Mononuclear cell (primary cell): ENCODE data around the gene SLC25A6. TPM values are rescaled to one million over a fixed set of nuclear protein-coding genes. Genes with fewer than 3 reads are reported as not detected.
"Not testable (repeated sequence)": the region's sequence is repeated elsewhere in the genome, so short reads cannot be mapped to it uniquely, and the experiment has no call there.

Experiments used
- H3K27me3 ChIP-seq: 2 replicates; pipeline ENCODE4 v1.6.0; 2011; ENCODE audit warnings: low read length, control low read depth; ENCODE audit not compliant: insufficient read depth
- H3K4me1 ChIP-seq: 2 replicates; pipeline ENCODE4 v1.5.1; 2011; ENCODE audit warnings: mild to moderate bottlenecking, low read length, control low read depth; ENCODE audit not compliant: insufficient read depth
- H3K4me3 ChIP-seq: 2 replicates; pipeline ENCODE4 v1.5.1; 2011; ENCODE audit warnings: mild to moderate bottlenecking, low read length, moderate library complexity
- H3K9me3 ChIP-seq: 2 replicates; pipeline ENCODE4 v1.5.1; 2011; ENCODE audit warnings: low read depth, mild to moderate bottlenecking, control low read depth, low read length
- total RNA-seq: library from RNA; depleted of rRNA; stranded (reverse); fragments of >200 nt; gene quantifications from one replicate; pipeline ENCODE4 v1.2.3, GENCODE V29; 2012

The SLC25A6 gene
- total RNA-seq, 1 donor, result 315 TPM

DNA sequence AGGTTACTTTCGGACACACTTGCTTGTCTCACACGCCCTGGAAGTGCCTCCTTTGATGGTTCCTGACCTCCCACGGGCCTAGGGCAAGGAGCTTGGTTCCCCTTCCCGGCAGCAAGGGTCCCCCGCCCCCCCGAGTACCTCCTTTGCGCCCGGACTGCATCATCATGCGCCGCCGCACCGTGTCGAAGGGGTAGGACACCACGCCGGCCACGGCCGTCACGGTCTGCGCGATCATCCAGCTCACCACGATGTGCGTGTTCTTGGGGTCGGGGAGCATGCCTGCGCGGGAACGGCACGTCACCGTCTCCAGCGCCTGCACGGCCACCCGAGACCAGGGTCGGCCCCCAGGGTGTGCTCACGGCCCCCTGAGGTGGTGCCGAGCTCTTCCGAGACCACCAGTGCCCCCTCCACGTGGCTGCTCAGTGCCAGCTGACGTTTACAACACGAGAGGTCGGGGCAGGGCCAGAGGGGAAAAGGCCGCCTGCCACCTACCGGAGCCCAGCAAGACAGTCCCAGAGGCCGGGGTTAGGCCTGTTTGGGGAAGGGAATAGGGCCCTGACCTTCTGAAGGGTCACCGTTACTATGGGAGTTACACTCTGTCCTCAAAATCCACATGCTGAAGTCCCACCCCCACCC, 4.7 kb downstream of the SLC25A6 start:
- Histone ChIP-seq H3K4me1 (peaks cover 34% of the 10 kb centered on the region), H3K27me3 (no peaks in the 10 kb centered on the region), H3K4me3 (no peak overlapping the region), H3K9me3 (no peaks in the 10 kb centered on the region)

DNA sequence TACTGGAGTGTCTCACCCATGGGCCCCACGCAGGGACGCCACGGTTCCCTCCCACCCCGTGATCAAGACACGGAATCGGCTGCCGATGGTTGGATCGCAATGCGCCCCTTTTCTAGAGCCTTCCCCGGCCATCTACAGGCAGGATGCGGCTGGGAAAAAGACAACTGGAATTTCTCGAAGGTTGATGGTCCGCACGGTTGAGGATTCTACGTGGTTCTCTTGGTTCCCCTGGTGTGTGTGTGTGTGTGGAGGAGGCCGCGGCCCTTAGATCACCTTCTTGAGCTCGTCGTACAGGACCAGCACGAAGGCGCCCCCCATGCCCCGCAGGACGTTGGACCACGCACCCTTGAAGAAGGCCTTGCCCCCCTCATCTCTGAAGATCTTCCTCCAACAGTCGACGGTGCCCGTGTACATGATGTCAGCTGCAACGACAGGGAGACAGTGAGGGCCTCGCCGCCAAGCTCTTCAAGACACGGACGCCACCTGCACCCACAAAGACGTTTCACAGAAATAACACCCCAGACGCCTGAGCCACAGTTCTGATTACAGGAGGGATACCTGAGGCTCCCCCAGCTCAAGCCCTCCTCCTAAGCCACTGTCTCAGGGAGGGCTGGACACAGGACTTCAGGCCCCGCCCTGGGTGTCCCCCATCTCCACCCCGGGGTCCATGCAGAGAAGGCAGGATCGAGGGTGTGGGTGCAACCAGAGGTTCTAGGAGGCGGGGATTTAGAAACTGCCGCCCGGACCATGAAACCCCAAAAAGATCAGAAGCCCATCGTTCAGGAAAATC, 5.4 kb downstream of the SLC25A6 start:
- H3K4me3 ChIP-seq, result no peak overlapping the region
- H3K4me1 ChIP-seq, result peaks cover 34% of the 10 kb centered on the region
- H3K9me3 ChIP-seq, result no peaks in the 10 kb centered on the region
- no peaks in the 10 kb centered on the region for H3K27me3 ChIP-seq

DNA sequence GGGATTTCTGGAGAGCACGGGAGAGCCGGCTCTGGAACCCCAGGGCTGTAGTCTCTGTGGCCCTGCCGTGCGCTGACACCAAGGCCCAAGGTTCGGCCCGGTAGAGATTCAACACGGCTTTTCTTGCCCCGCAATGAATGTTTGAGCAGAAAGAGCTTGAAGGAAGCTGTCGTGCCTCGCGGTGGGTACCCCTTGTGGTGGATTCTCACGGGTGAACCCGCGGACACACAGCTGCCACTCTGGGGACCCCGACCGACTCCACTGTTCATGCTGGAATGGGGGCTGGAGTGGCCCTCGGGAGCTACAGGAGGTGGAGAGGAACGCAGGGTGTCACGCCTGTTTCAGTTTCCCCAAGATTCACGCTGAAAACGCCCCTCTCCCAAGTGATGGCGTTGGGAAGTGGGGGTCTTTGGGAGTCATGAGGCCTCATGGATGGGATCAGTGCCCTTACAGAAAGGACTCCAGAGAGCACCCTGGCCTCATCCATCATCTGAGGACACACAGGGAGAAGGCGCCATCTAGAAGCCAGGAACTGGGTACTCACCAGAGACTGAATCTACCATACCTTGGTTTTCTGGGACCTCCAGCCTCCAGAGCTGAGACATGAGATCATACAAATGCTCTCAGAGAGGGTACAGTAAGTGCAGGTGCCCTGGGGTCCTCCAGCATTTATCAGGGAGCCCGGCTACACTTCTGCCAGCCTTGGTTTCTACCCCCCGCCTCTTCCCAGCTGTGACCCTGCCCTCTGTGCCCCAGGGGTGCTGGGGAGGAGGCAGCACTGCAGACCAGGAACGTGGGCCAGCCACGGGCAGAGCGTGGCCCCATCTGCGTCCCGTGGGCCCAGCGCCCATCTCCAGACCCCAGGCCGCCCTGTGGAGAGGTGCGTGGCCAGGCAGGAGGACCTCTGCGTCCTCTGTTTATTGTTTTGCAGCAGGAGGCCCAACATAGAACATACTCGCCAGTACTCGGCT, 6.4 kb downstream of the SLC25A6 start:
- peaks cover 25% of the 10 kb centered on the region for H3K4me1 ChIP-seq
- H3K4me3 ChIP-seq, result no peak overlapping the region
- no peaks in the 10 kb centered on the region for H3K27me3 ChIP-seq
- H3K9me3 ChIP-seq, result no peaks in the 10 kb centered on the region

DNA sequence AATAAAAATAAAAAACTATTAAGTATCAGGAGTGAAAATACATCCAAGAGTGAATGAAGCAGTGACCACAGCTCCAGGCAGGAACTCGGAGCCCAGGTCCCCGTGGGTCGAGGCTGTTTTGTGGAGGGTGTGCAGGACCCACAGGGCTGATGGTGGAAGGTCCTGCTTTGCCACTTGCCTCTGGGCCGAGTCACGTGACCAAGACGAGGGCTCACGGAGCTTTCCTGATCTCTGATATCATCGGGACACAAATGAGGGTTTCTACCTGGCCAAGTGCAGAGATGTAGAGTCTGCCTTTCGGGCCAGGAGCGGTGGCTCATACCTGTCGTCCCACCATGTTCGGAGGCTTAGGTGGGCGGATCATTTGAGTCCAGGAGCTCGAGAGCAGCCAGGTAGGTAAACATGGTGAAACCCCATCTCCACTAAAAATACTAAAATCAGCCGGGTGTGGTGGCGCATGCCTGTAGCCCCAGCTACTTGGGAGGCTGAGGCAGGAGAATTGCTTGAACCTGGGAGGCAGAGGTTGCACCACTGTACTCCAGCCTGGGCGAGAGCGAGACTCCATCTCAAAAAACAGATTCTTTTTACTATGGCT, 7.2 kb downstream of the SLC25A6 start:
- Histone ChIP-seq H3K4me3 (no peak overlapping the region), H3K4me1 (peaks cover 17% of the 10 kb centered on the region), H3K9me3 (no peaks in the 10 kb centered on the region), H3K27me3 (no peaks in the 10 kb centered on the region)

DNA sequence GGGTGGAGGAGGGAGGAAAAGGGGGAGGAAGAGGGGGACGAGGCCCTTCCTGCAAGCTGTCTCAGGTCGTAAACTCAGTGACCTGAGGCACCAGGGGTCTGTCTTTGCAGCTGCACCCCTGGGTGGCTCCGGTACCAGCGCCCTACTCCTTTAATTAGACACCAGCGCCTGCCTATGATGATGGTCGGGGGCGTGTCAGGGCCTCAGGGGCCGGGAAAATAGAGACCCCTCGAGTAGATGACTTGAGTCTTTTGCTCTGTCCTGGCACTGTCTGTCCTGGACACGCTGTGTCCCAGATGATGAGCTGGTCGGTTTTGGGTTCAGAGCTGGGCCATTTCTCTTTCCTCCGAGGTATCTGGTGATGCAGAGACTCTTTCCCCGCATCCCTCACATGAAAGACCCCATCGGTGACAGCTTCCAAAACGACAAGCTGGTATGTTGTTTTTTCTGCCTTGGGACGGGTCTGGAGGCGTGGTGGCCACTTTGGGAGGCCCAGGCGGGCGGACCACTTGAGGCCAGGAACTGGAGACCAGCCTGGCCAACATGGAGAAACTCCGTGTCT, 11.2 kb downstream of the SLC25A6 start:
- no peaks in the 10 kb centered on the region for H3K9me3 ChIP-seq
- no peak overlapping the region for H3K4me3 ChIP-seq
- H3K27me3 ChIP-seq, result no peaks in the 10 kb centered on the region
- no peaks in the 10 kb centered on the region for H3K4me1 ChIP-seq

DNA sequence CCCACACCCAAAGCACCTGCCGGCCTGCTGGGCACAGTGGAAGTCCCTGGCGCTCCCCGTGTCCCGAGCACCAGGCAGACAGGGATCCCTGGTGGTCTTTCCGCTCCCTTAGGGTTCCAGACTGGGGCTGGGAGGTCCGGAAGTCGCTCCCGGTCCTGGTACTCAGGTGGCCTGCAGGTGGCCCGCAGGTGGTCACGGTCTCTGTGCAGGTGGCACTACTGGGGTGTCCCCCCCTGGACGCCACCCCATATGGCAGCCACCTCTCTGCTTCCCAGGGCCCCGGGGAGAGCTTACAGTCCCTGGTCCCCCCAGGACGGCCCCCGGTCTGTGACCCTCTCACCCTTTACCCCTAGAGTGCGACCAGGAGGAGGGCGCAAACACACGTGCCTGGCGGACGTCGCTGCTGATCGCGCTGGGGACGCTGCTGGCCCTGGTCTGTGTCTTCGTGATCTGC, 13.6 kb downstream of the SLC25A6 start:
- no peaks in the 10 kb centered on the region for H3K4me1 ChIP-seq
- H3K4me3 ChIP-seq, result no peak overlapping the region
- no peaks in the 10 kb centered on the region for H3K27me3 ChIP-seq
- no peaks in the 10 kb centered on the region for H3K9me3 ChIP-seq

DNA sequence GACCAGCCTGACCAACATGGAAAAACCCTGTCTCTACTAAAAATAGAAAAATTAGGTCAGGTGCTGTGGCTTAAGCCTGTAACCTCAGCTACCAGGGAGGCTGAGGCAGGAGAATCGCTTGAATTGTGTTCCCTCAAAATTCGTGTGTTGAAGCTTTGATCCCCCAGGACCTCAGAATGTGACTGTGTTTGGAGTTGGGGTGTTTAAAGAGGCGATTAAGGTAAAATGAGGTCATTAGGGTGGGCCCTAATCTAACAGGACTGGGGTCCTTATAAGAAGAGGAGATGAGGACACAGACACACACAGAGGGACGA, 23.6 kb downstream of the SLC25A6 start:
- Histone ChIP-seq H3K4me3 (no peak overlapping the region), H3K4me1 (no peaks in the 10 kb centered on the region), H3K27me3 (no peaks in the 10 kb centered on the region), H3K9me3 (no peaks in the 10 kb centered on the region)

DNA sequence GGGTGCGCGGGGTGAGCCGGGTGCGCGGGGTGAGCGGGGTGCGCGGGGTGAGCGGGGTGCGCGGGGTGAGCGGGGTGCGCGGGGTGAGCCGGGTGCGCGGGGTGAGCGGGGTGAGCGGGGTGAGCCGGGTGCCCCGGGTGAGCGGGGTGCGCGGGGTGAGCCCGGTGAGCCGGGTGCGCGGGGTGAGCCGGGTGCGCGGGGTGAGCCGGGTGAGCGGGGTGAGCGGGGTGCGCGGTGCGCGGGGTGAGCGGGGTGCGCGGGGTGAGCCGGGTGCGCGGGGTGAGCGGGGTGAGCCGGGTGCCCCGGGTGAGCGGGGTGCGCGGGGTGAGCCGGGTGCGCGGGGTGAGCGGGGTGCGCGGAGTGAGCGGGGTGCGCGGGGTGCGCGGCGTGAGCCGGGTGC, 25.6 kb downstream of the SLC25A6 start:
- not testable (repeated sequence) for H3K9me3 ChIP-seq, H3K4me1 ChIP-seq, H3K27me3 ChIP-seq, H3K4me3 ChIP-seq

DNA sequence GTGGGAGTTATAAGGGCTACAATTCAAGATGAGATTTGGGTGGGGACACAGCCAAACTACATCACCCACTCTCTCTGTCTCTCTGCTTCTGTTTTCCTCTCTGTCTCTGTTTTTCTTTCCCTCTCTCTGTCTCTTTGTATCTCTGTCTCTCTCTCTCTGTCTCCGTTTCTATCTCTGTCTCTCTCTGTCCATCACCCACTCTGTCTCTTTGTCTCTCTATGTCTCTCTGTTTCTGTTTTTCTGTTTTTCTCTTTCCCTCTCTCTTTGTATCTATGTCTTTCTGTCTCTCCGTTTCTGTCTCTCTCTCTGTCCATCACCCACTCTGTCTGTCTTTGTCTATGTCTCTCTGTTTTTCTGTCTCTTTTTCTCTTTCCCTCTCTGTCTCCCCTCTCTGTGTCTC, 30.0 kb downstream of the SLC25A6 start:
- H3K4me3 ChIP-seq, result no peak overlapping the region
- H3K9me3 ChIP-seq, result no peaks in the 10 kb centered on the region
- no peaks in the 10 kb centered on the region for H3K27me3 ChIP-seq
- H3K4me1 ChIP-seq, result no peaks in the 10 kb centered on the region

DNA sequence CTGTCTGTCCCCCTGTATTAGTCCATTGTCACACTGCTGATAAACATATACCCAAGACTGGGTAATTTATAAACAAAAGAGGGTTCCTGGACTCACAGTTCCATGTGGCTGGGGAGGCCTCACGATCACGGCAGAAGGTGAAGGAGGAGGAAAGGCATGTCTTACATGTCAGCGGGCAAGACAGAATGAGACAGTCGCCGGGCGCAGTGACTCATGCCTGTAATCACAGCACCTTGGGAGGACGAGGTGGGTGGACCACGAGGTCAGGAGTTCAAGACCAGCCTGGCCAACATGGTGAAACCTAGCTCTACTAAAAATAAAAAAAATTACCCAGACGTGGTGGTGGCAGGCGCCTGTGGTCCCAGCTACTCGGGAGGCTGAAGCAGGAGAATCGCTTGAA, 30.6 kb downstream of the SLC25A6 start:
- Histone ChIP-seq H3K4me3 (no peak overlapping the region), H3K4me1 (no peaks in the 10 kb centered on the region), H3K9me3 (no peaks in the 10 kb centered on the region), H3K27me3 (no peaks in the 10 kb centered on the region)

DNA sequence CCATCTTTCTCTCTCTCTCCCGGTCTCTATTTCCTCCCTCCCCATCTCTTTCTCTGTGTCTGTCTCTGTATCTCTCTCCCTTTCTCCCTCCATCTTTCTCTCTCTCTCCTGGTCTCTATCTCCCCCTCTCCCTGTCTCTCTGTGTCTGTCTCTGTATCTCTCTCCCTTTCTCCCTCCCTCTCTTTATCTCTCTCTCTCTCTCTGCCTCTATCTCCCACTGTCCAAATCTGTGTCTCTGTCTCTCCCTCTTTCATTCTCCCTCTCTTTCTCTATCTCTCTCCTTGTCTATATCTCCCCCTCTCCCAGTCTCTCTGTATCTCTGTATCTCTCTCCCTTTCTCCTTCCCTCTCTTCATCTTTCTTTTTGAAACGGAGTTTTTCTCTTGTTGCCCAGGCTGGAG, 31.7 kb downstream of the SLC25A6 start:
- Histone ChIP-seq H3K4me1 (no peaks in the 10 kb centered on the region), H3K4me3 (no peak overlapping the region), H3K27me3 (no peaks in the 10 kb centered on the region), H3K9me3 (no peaks in the 10 kb centered on the region)

DNA sequence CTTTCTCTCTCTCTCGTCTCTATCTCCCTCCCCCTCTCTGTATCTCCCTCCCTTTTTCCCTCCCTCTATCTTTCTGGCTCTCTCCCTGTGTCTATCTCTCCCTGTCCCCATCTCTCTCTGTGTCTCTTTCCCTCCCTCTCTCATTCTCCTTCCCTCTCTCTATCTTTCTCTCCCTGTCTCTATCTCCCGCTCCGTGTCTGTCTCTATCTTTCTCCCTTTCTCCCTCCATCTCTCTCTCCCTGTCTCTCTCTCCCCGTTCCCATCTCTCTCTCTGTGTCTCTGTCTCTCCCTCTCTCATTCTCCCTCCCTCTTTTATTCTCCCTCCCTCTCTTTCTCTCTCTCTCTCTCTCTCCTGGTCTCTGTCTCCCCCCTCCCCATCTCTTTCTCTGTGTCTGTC, 32.4 kb downstream of the SLC25A6 start:
- H3K9me3 ChIP-seq, result no peaks in the 10 kb centered on the region
- no peak overlapping the region for H3K4me3 ChIP-seq
- H3K27me3 ChIP-seq, result no peaks in the 10 kb centered on the region
- no peaks in the 10 kb centered on the region for H3K4me1 ChIP-seq

DNA sequence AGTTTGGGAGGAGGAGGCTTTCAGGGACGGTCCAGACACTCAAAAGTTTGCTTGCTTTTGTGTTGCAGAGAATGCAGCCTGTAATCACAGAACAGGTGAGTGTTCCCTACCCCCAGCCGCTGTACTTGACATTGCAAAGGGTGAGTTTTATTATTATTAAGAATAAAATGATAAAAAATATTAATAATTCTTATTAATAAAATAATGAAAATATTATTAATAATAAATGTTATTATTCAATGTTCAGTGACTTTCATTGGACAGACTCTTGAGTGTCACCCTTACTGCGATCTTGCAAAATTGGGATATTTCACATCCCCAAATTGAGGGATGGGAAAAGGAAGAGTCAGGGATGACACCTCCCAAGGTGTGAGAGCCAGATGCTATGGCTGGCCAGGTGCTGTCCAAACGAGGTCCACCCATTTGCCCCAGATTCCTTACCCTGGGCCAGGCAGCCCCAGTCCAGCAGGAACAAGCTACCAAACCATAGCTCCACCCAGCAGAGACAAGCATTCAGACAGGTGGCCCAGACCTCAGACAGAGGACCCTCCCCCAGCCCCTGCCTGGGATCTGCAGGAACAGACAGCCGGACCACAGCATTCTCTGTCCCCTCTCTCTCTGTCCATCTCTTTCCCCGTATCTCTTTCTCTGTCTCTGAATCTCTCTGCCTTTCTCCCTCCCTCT, 33.0 kb downstream of the SLC25A6 start:
- H3K27me3 ChIP-seq, result no peaks in the 10 kb centered on the region
- no peaks in the 10 kb centered on the region for H3K9me3 ChIP-seq
- H3K4me3 ChIP-seq, result no peak overlapping the region

DNA sequence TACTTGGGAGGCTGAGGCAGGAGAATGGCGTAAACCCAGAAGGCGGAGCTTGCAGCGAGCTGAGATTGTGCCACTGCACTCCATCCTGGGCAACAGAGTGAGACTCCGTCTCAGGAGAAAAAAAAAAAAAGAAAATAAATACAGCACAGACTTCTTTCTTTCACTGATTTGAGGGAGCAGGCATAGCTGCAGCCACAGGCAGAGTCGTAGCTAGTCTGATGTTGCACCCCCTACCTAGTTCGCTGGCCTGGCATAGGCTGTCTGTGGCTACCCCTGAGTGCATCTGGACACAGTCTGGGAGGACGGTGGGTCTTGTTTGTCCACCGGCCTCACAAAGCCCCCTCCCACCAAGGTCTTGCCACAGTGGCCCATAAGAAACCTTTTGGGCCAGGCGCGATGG, 33.9 kb downstream of the SLC25A6 start:
- H3K9me3 ChIP-seq, result no peaks in the 10 kb centered on the region
- H3K27me3 ChIP-seq, result no peaks in the 10 kb centered on the region
- no peak overlapping the region for H3K4me3 ChIP-seq
- no peaks in the 10 kb centered on the region for H3K4me1 ChIP-seq

More for the DNA sequence above, 33.0 kb downstream of the SLC25A6 start:
- no peaks in the 10 kb centered on the region for H3K4me1 ChIP-seq
